Astrocyte (in vitro differentiated cells and primary cell): Measurements from ENCODE around the gene AP1S2. TPM values are rescaled to one million over a fixed set of nuclear protein-coding genes. Genes with fewer than 3 reads are reported as not detected.
"Not testable (repeated sequence)": the region's sequence is repeated elsewhere in the genome, so short reads cannot be mapped to it uniquely, and the experiment has no call there.

Experiments used
- DNase-seq: peaks from one replicate; pipeline ENCODE4 v3.0.0-alpha.2; 2010; ENCODE audit warnings: low read depth
- FAIRE-seq: peaks from 2 replicates; lab custom pipeline; 2011; peaks lifted over from hg19 to GRCh38; lab: Jason Lieb, UNC
- H2AFZ ChIP-seq: 2 replicates; pipeline ENCODE4 v1.6.0; 2012; ENCODE audit warnings: low read depth, low read length, inconsistent platforms
- H3K27ac ChIP-seq: 2 replicates; pipeline ENCODE4 v1.5.1; 2011; ENCODE audit warnings: low read depth, low read length, inconsistent platforms
- H3K27me3 ChIP-seq: 2 replicates; pipeline ENCODE4 v1.6.0; 2011; ENCODE audit warnings: low read length, inconsistent platforms; ENCODE audit not compliant: insufficient read depth
- H3K36me3 ChIP-seq: 2 replicates; pipeline ENCODE4 v1.5.1; 2011; ENCODE audit warnings: low read length, inconsistent platforms; ENCODE audit not compliant: insufficient read depth
- H3K4me1 ChIP-seq: 2 replicates; pipeline ENCODE4 v1.5.1; 2011; ENCODE audit warnings: low read length, inconsistent platforms; ENCODE audit not compliant: insufficient read depth
- H3K4me2 ChIP-seq: 2 replicates; pipeline ENCODE4 v1.6.0; 2012; ENCODE audit warnings: low read length, inconsistent platforms
- H3K4me3 ChIP-seq: 2 replicates; pipeline ENCODE4 v1.5.1; 2011; ENCODE audit warnings: low read depth, mild to moderate bottlenecking, low read length, inconsistent platforms; ENCODE audit not compliant: insufficient read depth
- H3K79me2 ChIP-seq: 2 replicates; pipeline ENCODE4 v1.6.0; 2012; ENCODE audit warnings: mild to moderate bottlenecking, low read length, inconsistent platforms; ENCODE audit not compliant: insufficient read depth
- H3K9ac ChIP-seq: 2 replicates; pipeline ENCODE4 v1.6.0; 2012; ENCODE audit warnings: mild to moderate bottlenecking, low read length, inconsistent platforms
- H3K9me3 ChIP-seq: 2 replicates; pipeline ENCODE4 v1.5.1; 2012; ENCODE audit warnings: low read depth, mild to moderate bottlenecking, low read length, inconsistent platforms; ENCODE audit not compliant: insufficient read depth
- H4K20me1 ChIP-seq: 2 replicates; pipeline ENCODE4 v1.6.0; 2012; ENCODE audit warnings: low read length, inconsistent platforms; ENCODE audit not compliant: insufficient read depth
- H3K27ac Mint-ChIP-seq: one replicate; pipeline ENCODE4 v1.8.0; 2021; ENCODE audit warnings: mild to moderate bottlenecking, mixed read lengths; ENCODE audit not compliant: unreplicated experiment
- H3K27me3 Mint-ChIP-seq: one replicate; pipeline ENCODE4 v1.8.0; 2021; ENCODE audit warnings: low read depth, mixed read lengths; ENCODE audit not compliant: unreplicated experiment
- H3K36me3 Mint-ChIP-seq: one replicate; pipeline ENCODE4 v1.8.0; 2021; ENCODE audit warnings: low read depth, mixed read lengths; ENCODE audit not compliant: unreplicated experiment
- H3K4me1 Mint-ChIP-seq: one replicate; pipeline ENCODE4 v1.8.0; 2021; ENCODE audit warnings: low read depth, mixed read lengths; ENCODE audit not compliant: unreplicated experiment
- H3K4me3 Mint-ChIP-seq: one replicate; pipeline ENCODE4 v1.8.0; 2021; ENCODE audit warnings: mild to moderate bottlenecking, moderate library complexity, mixed read lengths; ENCODE audit not compliant: unreplicated experiment
- H3K9me3 Mint-ChIP-seq: one replicate; pipeline ENCODE4 v1.8.0; 2021; ENCODE audit warnings: mild to moderate bottlenecking, mixed read lengths; ENCODE audit not compliant: unreplicated experiment
- EZH2 ChIP-seq: IDR thresholded peaks from 2 replicates; pipeline ENCODE4 v1.6.1; 2012; ENCODE audit warnings: mild to moderate bottlenecking, low read length, inconsistent platforms; ENCODE audit not compliant: insufficient read depth
- total RNA-seq: library from RNA; stranded (reverse); gene quantifications from 2 replicates; pipeline ENCODE4 v1.2.1, GENCODE V29; 2021
- TF ChIP-seq, protein P1 (sequence below): IDR thresholded peaks from 2 replicates; pipeline ENCODE4 v1.5.1; 2011; ENCODE audit warnings: low read depth, mild to moderate bottlenecking, inconsistent platforms, low read length, moderate library complexity; ENCODE audit not compliant: insufficient read depth

Gene AP1S2
- total RNA-seq, 1 donor from 2014 or later, result 74.2 TPM

DNA sequence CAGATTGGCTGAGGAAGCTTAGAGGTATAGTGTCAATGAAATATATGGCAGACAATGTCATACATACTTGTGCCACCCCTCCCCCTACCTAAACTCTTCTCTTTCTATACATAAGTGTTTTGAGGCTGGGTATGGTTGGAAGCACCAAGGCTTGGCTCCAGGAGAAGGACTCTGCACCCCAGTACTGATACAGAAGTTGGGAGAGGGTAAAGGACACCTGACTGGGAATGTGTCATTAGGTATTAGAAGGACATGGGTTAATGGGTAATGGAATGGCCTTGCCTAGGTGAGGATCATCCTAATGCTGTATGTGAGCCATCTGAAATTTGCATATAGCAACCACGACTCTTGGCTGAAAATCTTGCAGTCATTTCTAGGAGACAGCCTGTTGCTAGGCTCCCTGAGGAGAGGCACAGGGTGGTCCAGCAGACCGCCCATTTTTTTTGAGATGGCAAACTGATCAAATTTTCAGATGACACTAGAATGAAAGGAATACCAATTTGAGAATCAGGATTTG is 26.8 kb upstream of the AP1S2 start:
- DNase-seq (no peak), FAIRE-seq (no peak)
- Mint-ChIP-seq H3K27ac (no peak overlapping the region), H3K27me3 (no peaks in the 10 kb centered on the region), H3K4me1 (peaks cover 7% of the 10 kb centered on the region), H3K36me3 (no peaks in the 10 kb centered on the region), H3K4me3 (no peak overlapping the region), H3K9me3 (peaks cover 4% of the 10 kb centered on the region)
- H4K20me1 ChIP-seq, result no peaks in the 10 kb centered on the region
- H3K4me2 ChIP-seq, result no peak overlapping the region
- H3K27me3 ChIP-seq, result no peaks in the 10 kb centered on the region
- no peaks in the 10 kb centered on the region for H3K9me3 ChIP-seq
- H2AFZ ChIP-seq, result no peak overlapping the region
- no peak overlapping the region for H3K4me3 ChIP-seq
- no peaks in the 10 kb centered on the region for H3K79me2 ChIP-seq
- no peak overlapping the region for H3K27ac ChIP-seq
- H3K36me3 ChIP-seq, result no peaks in the 10 kb centered on the region
- H3K9ac ChIP-seq, result no peak overlapping the region
- TF ChIP-seq, protein P1, sequence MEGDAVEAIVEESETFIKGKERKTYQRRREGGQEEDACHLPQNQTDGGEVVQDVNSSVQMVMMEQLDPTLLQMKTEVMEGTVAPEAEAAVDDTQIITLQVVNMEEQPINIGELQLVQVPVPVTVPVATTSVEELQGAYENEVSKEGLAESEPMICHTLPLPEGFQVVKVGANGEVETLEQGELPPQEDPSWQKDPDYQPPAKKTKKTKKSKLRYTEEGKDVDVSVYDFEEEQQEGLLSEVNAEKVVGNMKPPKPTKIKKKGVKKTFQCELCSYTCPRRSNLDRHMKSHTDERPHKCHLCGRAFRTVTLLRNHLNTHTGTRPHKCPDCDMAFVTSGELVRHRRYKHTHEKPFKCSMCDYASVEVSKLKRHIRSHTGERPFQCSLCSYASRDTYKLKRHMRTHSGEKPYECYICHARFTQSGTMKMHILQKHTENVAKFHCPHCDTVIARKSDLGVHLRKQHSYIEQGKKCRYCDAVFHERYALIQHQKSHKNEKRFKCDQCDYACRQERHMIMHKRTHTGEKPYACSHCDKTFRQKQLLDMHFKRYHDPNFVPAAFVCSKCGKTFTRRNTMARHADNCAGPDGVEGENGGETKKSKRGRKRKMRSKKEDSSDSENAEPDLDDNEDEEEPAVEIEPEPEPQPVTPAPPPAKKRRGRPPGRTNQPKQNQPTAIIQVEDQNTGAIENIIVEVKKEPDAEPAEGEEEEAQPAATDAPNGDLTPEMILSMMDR, result no peak
- TF ChIP-seq EZH2, result no peak
- H3K4me1 ChIP-seq, result no peaks in the 10 kb centered on the region

DNA sequence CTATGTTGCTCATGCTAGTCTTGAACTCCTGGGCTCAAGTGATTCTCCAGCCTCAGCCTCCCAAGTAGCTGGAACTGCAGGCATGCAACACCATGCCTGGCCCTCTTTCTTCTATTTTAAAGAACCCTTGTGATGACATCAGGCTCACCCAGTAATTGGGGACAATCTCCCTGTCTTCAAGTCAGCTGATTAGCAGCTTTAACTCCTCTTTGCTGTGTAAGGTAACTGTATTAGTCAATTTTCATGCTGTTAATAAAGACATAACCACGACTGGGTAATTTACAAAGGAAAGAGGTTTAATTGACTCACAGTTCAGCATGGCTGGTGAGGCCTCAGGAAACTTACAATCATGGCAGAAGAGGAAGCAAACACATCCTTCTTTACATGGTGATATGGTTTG is 23.3 kb upstream of the AP1S2 start:
- not testable (repeated sequence) for H4K20me1 ChIP-seq, H3K9ac ChIP-seq, H3K27ac ChIP-seq, H3K36me3 Mint-ChIP-seq, H3K4me1 ChIP-seq, H3K27ac Mint-ChIP-seq, H3K27me3 Mint-ChIP-seq, H3K4me2 ChIP-seq, H3K9me3 Mint-ChIP-seq, H3K79me2 ChIP-seq, H3K9me3 ChIP-seq, H3K4me3 Mint-ChIP-seq, H2AFZ ChIP-seq, H3K27me3 ChIP-seq, H3K4me3 ChIP-seq, H3K36me3 ChIP-seq, H3K4me1 Mint-ChIP-seq, DNase-seq
- peak; percentile 34 for FAIRE-seq

DNA sequence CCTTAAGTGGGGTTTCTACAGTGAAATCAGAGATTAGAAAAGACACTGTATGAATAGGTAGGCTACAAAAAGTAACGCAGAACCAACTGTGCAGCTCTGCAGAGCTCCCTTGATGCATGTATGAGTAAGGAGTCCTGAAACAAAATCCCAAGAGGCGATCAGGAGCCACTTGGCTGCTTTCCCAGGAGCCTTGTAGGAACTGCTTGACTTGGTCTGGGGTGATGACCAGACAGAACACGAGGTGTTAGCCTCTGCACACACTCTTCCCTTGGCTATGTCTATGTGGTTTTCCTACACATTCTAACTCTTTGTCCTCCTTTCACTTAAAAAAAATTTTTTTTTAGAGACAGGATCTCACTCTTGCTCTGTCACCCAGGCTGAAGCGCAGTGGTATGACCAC is 22.8 kb upstream of the AP1S2 start:
- DNase-seq (peak; percentile 65), FAIRE-seq (no peak)
- no peak overlapping the region for H3K4me2 ChIP-seq
- H3K27me3 ChIP-seq, result no peaks in the 10 kb centered on the region
- no peak for TF ChIP-seq EZH2
- TF ChIP-seq, protein P1, result no peak
- H4K20me1 ChIP-seq, result no peaks in the 10 kb centered on the region
- no peaks in the 10 kb centered on the region for H3K4me1 ChIP-seq
- no peak overlapping the region for H3K4me3 ChIP-seq
- no peak overlapping the region for H3K27ac ChIP-seq
- H3K36me3 ChIP-seq, result no peaks in the 10 kb centered on the region
- peaks cover 2% of the 10 kb centered on the region for H3K4me1 Mint-ChIP-seq
- H3K79me2 ChIP-seq, result no peaks in the 10 kb centered on the region
- no peak overlapping the region for H3K4me3 Mint-ChIP-seq
- no peaks in the 10 kb centered on the region for H3K36me3 Mint-ChIP-seq
- H3K9ac ChIP-seq, result no peak overlapping the region
- H3K27me3 Mint-ChIP-seq, result no peaks in the 10 kb centered on the region
- H3K9me3 ChIP-seq, result no peaks in the 10 kb centered on the region
- H2AFZ ChIP-seq, result no peak overlapping the region
- H3K27ac Mint-ChIP-seq, result no peak overlapping the region
- peaks cover 4% of the 10 kb centered on the region for H3K9me3 Mint-ChIP-seq
